Activated T-cell treated with anti-CD3 and anti-CD28 coated beads, Interleukin-2, amount 50 U/mL, for 1 hour (primary cell): ENCODE measurements around the gene NOL12.
"Not testable (repeated sequence)": the region's sequence is repeated elsewhere in the genome, so short reads cannot be mapped to it uniquely, and the experiment has no call there.

Experiments
- DNase-seq: peaks from one replicate; pipeline ENCODE4 v3.0.0-alpha.2; 2020

Gene NOL12

GRCh38 chr22:37686002-37686982, at the start of gene NOL12:
Gene NOL12 (plus strand): TSS chr22:37686343. CDS start chr22:37686393, 50 bp downstream.
- DNase-seq: peak; percentile 83

GRCh38 chr22:37636949-37637273, 49.2 kb upstream of the NOL12 start:
- no peak for DNase-seq

GRCh38 chr22:37638391-37639069, 47.6 kb upstream of the NOL12 start:
- DNase-seq: no peak

- peak; percentile 62 for DNase-seq
These were observed 46.9 kb upstream of the NOL12 start, which contains the start of gene SH3BP1 for GRCh38 chr22:37639070-37639760. Gene SH3BP1 (plus strand): TSS chr22:37639669. CDS start chr22:37639788, 119 bp downstream.

GRCh38 chr22:37639771-37640590, 46.2 kb upstream of the NOL12 start:
- peak; percentile 30 for DNase-seq

GRCh38 chr22:37640591-37641560, 45.3 kb upstream of the NOL12 start:
- no peak for DNase-seq

- DNase-seq: no peak
These were observed 44.6 kb upstream of the NOL12 start for GRCh38 chr22:37641561-37641949.

- peak; percentile 92 for DNase-seq
These were observed 42.8 kb upstream of the NOL12 start for GRCh38 chr22:37643225-37643847.

GRCh38 chr22:37647317-37647716, 38.8 kb upstream of the NOL12 start:
- DNase-seq: no peak

GRCh38 chr22:37647928-37648327, 38.2 kb upstream of the NOL12 start:
- no peak for DNase-seq

GRCh38 chr22:37650463-37651136, 35.5 kb upstream of the NOL12 start:
- no peak for DNase-seq

- no peak for DNase-seq
These were observed 31.4 kb upstream of the NOL12 start for GRCh38 chr22:37654563-37655251.

- DNase-seq: no peak
These were observed 30.9 kb upstream of the NOL12 start for GRCh38 chr22:37655252-37655563.

- not testable (repeated sequence) for DNase-seq
These were observed 29.6 kb upstream of the NOL12 start for GRCh38 chr22:37656583-37656982.

- no peak for DNase-seq
These were observed 28.5 kb upstream of the NOL12 start for GRCh38 chr22:37657590-37658132.

- peak; percentile 98 for DNase-seq
These were observed 27.7 kb upstream of the NOL12 start, which contains the start of gene PDXP for GRCh38 chr22:37658133-37659065. Gene PDXP (plus strand): TSS chr22:37658723. CDS start chr22:37658783, 60 bp downstream.

GRCh38 chr22:37659066-37659896, 26.9 kb upstream of the NOL12 start:
- no peak for DNase-seq
